HG02798 (cell line): Measurements from ENCODE around the gene C1orf53.

Source experiments
- ATAC-seq: cut with Tn5 transposase; IDR thresholded peaks from one replicate; pipeline ENCODE4 v1.9.1; 2021; ENCODE audit warnings: mild to moderate bottlenecking; ENCODE audit not compliant: unreplicated experiment, poor library complexity

Gene C1orf53

GRCh38 chr1:197907846-197908616 is 5.6 kb downstream of the C1orf53 start:
- no peak for ATAC-seq

GRCh38 chr1:197908716-197909220 is 6.3 kb downstream of the C1orf53 start:
- ATAC-seq, result no peak

DNA sequence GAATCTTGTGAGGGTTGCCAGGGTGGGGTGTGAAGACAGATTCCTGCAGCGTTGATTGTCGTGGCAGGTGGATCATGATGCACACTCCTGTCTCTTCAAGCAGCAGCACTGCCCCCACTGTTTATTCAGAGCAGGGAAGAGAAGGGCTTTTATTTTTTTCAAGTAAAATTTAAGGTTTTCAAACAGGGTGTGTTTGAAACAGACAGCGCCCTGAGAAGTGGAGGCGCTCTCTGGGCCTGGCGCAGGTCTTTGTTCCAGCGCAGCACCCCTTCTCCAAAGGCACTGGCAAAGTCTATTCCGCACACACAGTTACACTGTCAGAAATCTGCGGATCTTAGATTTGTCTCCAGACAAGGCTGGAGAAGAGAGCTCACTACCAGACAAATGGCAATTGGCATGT is 7.0 kb downstream of the C1orf53 start:
- no peak for ATAC-seq

DNA sequence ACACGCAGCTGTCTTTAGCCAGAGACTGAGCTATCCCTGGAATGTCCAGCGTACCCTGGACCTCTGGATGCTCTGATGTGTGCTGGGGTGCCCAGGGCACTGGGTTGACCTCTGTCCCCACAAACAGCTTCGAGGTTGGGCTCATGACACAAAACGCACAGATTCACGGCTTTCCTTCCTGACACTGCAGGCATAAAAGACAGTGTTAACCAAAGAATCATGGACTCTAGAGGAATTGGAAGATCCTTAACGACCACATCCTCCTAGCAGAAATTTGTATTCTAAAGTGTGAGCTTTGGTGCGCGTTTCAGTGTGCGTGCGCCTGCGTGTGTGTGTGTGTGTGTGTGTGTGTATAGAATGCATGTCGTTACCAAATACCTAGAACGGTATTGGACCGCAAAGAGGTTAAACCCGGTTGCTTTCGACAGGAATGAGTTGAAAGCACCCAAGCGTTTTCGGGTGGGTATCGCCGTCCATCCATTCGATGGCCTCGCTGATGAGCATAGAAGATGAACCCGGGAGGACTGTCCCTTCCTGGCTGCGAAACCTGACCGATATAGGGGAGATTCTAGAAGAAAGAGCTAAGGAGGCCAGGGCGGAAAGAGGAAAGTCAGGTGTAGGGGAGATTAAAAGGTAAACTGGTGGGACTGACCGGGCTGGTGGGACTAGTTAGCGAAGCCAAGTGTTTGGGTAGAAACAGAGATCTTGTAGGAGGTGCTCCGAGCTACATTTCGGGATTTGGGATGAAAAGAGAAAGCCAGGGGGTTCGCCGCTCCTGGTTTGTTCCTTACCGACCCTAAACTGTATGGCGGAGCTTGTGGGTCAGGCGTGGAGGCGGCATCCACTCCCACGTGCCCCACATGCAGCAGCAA is 7.9 kb downstream of the C1orf53 start:
- ATAC-seq, result no peak

GRCh38 chr1:197911111-197911856 is 8.9 kb downstream of the C1orf53 start:
- no peak for ATAC-seq

- ATAC-seq, result no peak
Observed at GRCh38 chr1:197911857-197912696, 9.6 kb downstream of the C1orf53 start.

GRCh38 chr1:197912739-197913494 is 10.5 kb downstream of the C1orf53 start:
- ATAC-seq, result no peak

DNA sequence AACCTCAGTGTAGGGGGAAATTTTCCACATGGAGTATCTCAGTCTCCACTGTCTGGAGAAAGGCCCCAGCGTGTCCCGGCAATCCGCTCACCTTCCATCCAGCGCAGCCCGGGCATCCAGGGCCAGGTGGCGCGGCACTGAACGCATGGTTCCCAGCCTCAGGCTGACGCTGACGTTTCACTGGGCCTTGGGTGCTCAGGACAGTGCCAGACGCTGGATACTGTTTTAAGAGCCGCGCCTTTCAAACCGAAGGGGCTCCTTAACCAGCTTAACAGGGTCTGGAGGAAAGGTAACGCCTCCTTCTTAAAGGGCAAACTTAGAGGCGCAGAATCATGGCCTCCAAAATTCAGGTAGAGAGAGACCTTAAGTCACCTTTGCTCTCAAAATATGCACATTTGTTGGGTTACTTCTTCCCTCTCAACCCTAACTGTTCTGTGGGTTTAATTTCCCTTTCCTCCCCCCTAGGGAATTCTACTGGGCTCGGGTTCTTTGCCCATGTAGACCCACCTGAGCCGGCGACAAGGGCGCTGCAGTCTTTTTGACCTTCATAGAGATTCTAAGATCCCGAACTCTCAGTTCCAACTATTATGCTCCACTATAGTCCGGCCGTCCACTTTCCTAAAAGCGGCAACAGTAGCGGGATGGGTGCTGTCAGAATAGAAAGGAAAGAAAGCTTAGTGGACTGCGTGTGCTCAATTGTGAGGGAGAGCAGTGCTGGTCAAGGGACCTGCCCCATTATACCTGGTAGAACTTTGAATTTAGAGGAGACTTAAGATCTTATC is 11.3 kb downstream of the C1orf53 start:
- no peak for ATAC-seq

DNA sequence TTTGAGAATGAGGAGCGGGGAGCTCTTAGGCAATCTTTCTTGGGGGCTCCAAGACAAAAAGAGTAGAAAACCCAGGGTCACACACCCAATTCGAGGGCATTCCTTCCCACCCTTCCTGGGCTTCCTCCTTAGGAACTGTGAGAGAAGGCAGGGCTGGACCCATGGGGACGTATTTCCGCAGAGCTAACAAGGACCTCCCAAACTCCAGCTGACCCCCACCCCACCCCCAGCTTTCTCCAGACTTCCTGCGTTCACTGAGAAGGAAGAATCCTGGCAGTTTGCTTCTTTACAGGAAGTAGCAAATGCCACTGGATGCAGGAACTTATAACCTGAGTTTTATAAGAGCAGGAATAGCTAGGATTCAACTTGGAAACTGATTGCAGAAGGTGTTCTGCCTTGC is 12.1 kb downstream of the C1orf53 start:
- ATAC-seq, result no peak

GRCh38 chr1:197915260-197915861 is 12.9 kb downstream of the C1orf53 start:
- no peak for ATAC-seq

- no peak for ATAC-seq
Observed at GRCh38 chr1:197915862-197916499, 13.6 kb downstream of the C1orf53 start.

DNA sequence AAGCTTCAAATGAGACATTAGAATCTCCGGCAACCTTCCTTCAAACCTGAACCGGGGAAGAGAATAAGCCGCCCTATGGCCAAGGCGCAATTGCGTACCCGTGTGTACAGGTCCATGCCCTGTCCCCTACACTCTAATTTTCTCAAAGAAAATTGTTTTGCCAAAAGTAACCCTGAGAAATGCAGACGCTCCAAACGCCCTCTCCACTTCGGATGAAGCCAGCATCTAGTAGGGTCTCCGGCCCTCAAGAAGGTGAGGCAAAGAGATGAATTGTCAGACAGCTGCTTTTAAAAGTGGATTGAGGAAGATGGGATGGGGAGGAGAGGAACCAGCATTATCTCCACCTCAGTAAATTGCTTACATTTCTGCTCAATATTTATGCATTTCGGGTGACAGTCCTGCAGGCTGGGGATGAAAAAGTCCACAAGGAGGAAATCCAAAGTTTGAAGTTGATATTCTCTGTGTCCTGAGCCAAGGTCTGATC is 14.1 kb downstream of the C1orf53 start:
- ATAC-seq, result no peak

DNA sequence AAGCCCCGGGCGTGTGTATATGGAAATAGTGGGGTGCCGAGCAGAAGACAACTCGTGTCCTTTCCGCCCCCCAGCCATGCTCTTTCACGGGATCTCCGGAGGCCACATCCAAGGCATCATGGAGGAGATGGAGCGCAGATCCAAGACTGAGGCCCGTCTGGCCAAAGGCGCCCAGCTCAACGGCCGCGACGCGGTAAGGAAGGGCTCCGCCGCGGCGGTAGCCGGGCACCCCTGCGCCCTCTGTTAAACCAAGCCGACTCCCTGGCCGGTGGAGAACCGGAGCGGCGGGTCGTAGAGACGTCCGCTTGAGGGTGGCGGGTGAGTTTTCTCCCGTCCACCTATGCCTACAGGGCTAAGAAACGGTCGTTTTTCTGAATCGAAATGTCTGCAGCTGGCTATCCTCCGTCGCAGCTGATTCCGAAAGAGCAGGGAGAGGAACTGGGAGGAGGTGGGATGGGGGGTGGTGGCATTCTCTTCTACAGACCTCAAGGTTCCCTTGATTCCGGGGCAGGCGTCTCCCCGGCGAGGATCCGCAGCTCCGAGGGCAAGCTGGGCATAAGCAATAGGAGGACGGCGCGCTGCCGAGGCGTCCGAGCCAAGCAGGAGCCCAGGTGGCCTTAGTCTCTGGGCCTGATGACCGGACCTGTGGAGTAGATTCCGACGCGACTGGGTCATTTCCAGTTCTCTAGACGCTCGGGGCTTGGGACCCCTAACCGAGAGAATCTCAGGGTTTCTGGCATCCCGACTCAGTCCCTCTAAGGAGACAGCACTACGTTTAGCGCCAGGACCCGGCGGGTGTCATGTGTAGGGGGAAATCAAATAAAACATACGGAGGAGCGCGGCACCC is 15.6 kb downstream of the C1orf53 start:
- ATAC-seq, result no peak

- no peak for ATAC-seq
Observed at GRCh38 chr1:197918807-197919345, 16.4 kb downstream of the C1orf53 start.

DNA sequence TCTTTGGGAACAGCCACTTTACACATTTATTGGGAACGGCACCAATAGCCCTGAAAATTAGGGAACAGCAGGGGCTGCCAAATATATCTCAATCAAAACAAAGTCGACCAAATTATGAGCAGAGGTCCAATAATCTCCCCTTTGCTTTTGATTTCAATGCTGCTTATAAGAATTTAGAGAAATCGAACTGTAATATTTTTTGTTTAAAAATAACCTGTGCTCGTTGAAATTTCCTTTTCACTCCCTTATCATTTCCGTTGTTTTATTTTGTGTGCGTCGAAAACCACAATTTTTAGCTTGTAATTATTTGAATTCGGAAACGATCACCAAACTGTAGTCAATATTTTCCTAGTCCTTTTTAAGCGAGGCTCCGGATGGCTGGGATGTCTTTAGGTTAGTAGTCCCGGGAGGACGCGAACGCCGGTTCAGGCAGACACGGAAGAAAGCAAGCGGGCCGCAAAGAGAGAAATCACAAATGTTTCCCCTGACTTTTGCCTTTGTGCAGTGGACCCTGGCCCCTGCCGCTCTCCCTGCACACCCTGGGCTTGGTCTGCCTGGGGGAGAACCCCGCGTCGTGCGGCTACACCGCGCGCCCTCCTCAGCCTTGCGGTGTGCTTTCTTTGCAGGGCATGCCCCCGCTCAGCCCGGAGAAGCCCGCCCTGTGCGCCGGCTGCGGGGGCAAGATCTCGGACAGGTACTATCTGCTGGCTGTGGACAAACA is 17.1 kb downstream of the C1orf53 start:
- no peak for ATAC-seq

DNA sequence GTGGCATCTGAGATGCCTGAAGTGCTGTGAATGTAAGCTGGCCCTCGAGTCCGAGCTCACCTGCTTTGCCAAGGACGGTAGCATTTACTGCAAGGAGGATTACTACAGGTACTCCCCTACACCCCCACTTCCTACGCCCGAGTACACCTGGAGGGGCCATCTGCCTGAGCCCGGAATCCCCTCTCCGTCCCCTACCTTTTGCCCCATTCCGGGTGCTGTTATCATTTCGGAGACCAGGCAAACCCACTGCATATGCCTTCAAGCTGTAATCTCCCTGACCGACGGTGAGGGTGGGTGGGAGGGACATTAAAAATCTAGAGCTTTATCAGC is 17.6 kb downstream of the C1orf53 start:
- no peak for ATAC-seq
